GM12875 (cell line): Measurements from ENCODE around the gene MAP3K10.

ENCODE experiments used
- H3K4me3 ChIP-seq: one replicate; pipeline ENCODE4 v1.5.1; 2011; ENCODE audit warnings: low read depth, low read length, control low read depth
- TF ChIP-seq, protein P1 (sequence below): IDR thresholded peaks from 2 replicates; pipeline ENCODE4 v1.5.1; 2011; ENCODE audit warnings: low read depth, mild to moderate bottlenecking, control low read depth, inconsistent platforms, low read length, moderate library complexity, borderline replicate concordance; ENCODE audit not compliant: insufficient read depth

Gene MAP3K10

DNA sequence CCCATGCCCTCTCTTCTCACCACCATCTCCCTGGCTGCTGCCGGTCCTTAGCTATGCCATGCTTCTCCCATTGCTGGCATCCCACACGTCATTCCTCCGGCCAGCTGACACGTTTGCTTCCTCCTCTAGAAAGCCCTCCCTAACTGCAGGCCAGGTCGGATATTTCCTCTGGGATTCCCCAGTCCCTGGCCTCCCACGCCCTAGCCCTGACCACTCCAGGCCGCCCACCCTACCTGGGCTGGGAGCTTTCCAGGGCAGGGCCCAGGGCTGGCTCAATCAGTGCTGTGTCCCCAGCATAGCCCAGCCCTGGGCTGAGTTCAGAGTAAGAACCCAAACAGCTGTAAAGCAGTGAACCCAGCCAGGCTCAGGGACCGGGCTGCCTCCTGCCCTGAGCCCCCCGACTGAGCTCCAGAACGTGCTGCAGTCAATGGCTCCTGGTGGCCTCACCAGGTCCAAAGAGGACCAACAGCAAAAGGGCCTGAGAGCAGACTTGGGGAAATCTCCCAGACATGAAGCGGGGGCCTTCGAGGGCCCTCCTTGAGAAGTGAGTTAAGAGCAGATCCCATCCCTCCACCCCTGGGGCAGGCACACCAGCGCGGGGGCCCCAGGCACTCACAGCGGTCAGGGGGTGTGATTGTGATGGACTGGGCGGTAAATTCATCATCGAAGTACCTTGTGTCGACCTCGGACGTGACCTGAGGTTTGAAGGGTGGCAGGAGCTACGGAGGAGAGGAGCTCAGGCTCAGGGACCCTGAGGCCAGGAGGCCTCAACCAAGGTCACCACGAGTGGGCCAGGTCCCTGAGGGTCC, 43.4 kb downstream of the MAP3K10 start:
- TF ChIP-seq, protein P1, sequence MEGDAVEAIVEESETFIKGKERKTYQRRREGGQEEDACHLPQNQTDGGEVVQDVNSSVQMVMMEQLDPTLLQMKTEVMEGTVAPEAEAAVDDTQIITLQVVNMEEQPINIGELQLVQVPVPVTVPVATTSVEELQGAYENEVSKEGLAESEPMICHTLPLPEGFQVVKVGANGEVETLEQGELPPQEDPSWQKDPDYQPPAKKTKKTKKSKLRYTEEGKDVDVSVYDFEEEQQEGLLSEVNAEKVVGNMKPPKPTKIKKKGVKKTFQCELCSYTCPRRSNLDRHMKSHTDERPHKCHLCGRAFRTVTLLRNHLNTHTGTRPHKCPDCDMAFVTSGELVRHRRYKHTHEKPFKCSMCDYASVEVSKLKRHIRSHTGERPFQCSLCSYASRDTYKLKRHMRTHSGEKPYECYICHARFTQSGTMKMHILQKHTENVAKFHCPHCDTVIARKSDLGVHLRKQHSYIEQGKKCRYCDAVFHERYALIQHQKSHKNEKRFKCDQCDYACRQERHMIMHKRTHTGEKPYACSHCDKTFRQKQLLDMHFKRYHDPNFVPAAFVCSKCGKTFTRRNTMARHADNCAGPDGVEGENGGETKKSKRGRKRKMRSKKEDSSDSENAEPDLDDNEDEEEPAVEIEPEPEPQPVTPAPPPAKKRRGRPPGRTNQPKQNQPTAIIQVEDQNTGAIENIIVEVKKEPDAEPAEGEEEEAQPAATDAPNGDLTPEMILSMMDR, result no peak
- H3K4me3 ChIP-seq, result no peak overlapping the region

DNA sequence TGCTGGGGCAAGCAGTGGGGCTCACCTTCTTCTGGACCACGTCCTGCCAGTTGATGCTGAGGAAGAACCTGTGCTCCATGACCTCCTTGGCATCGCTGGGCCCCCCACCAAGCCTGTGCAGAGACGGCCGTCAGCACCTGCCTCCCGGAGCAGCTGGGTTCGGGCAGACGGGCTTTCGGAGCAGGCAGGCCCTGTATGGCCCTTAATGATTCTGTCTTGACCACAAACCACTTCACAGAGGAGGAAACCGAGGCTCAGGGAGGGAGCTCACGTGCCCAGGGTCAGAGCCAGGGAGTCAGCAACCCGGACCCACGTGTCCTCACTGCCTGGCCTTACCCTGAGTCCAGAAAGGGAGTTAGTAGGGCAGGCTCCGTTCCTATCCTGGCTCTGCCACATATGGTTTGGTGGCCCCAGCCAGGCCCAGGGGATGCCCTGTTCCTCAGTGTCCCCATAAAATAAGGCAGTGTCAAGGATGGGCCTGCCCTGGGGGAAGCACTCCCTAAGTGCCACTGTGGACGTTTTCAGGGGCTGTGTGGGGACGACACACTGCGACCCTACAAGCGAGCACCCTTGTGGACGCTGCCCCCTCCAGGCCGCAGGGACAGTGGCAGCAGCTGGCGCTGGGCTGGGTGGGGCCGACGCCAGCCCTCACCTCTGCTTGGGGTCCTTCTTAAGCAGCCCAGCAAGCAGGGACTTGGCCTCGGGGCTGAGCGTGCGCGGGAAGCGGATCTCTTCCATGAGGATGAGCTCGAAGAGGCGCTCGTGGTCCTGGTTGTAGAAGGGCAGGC, 44.2 kb downstream of the MAP3K10 start:
- TF ChIP-seq, protein P1, result 0 out of 2 replicates have a peak, but pooled peaks have one; percentile 26
- H3K4me3 ChIP-seq, result no peak overlapping the region

DNA sequence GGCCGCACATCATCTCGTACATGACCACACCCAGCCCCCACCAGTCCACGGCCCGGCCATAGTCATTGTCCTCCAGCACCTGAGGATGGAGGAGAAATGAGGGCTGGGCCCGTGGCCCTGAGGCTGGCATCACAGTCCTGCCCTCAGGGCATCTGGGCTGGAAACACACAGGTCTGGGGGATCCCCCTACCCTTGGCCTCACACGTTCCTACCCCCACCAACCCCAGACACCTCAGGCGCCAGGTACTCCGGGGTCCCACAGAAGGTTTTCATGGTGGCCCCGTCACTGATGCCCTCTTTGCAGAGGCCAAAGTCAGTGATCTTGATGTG, 44.8 kb downstream of the MAP3K10 start:
- TF ChIP-seq, protein P1, result no peak
- no peak overlapping the region for H3K4me3 ChIP-seq

DNA sequence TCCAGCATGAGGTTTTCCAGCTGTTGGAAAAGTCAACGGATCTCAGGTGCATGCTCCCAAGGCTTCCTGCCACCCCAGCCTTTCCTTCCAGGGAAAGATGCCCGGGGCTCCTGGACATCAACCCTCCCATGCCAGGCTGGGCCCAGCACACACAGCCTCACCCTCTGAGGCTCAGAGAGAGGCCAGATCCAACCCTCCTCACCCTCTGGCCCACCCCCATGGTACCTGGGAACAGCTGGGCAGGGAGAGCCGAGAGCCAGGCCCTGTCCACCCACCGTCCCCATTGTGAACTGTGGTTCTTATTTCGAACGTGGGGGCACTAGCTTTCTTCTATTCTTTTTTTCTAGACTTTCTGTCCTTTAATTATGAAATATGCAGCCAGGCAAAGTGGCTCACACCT, 45.1 kb downstream of the MAP3K10 start:
- H3K4me3 ChIP-seq, result no peak overlapping the region
- TF ChIP-seq, protein P1, result no peak

DNA sequence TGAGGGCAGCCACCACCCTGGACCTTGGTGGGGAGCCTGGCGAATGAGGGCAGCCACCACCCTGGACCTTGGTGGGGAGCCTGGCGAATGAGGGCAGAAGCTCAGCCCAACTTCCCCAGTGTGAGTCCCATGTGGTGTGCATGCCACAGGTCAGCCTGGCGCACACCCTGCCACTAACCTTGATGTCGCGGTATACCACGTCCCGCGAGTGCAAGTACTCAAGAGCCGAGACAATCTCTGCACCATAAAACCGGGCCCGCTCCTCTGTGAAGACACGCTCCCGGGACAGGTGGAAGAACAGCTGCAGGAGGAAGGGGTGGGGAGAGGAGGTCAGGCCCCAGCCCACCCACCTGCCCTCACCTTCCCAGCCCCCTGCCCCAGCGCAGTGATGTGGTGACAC, 46.6 kb downstream of the MAP3K10 start:
- no peak overlapping the region for H3K4me3 ChIP-seq
- TF ChIP-seq, protein P1, result no peak

DNA sequence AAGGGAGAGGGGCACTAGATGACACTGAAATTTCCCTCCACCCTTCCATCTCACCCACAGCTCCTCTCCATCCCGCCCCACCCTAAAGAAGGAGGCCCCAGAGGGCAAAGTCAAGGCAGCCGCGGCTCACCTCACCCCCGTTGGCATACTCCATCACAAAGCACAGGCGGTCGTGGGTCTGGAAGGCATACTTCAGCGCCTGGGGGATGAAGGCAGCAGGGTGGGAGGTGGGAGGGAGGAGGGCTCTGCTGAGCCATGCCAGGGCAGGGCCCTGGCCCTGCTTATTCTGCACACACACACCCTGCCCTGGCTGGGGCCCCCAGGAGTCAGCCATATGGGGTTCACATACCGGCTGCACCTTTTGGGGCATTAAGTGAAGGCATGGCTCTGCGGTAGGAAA, 47.5 kb downstream of the MAP3K10 start:
- TF ChIP-seq, protein P1, result no peak
- no peak overlapping the region for H3K4me3 ChIP-seq
